GM18505 (cell line): ENCODE data around the gene PPCS.
A peak's percentile ranks its signal among the peaks of the same experiment; 100 is the strongest.
"Not testable (repeated sequence)": the region's sequence is repeated elsewhere in the genome, so short reads cannot be mapped to it uniquely, and the experiment has no call there.

ENCODE experiments used
- ATAC-seq: cut with Tn5 transposase; IDR thresholded peaks from one replicate; pipeline ENCODE4 v1.9.1; 2021; ENCODE audit not compliant: unreplicated experiment
- POLR2A ChIP-seq: IDR thresholded peaks from 4 replicates; pipeline ENCODE4 v1.6.1; 2011; ENCODE audit warnings: borderline replicate concordance; ENCODE audit not compliant: insufficient read depth, insufficient read length; ENCODE audit errors: extremely low read depth

PPCS gene

GRCh38 chr1:42462828-42463763 is 6.8 kb downstream of the PPCS start, which contains the start of gene CCDC30:
Gene CCDC30, plus strand, starts transcription at chr1:42463286. Its CDS starts 17,266 bp downstream, at chr1:42480552.
- peak; percentile 97 for ATAC-seq
- TF ChIP-seq POLR2A, result no peak

- ATAC-seq, result no peak
- no peak for TF ChIP-seq POLR2A
Observed at GRCh38 chr1:42463921-42464320, 7.6 kb downstream of the PPCS start.

GRCh38 chr1:42466030-42466429 is 9.7 kb downstream of the PPCS start:
- TF ChIP-seq POLR2A, result no peak
- no peak for ATAC-seq

GRCh38 chr1:42469727-42470126 is 13.4 kb downstream of the PPCS start:
- no peak for TF ChIP-seq POLR2A
- ATAC-seq, result no peak

GRCh38 chr1:42476605-42477004 is 20.3 kb downstream of the PPCS start:
- ATAC-seq, result no peak
- no peak for TF ChIP-seq POLR2A

- not testable (repeated sequence) for ATAC-seq
Observed at GRCh38 chr1:42477354-42477753, 21.0 kb downstream of the PPCS start.

- TF ChIP-seq POLR2A, result no peak
- no peak for ATAC-seq
Observed at GRCh38 chr1:42477775-42478174, 21.4 kb downstream of the PPCS start.

GRCh38 chr1:42479621-42480020 is 23.3 kb downstream of the PPCS start:
- no peak for ATAC-seq
- TF ChIP-seq POLR2A, result no peak

- ATAC-seq, result no peak
- TF ChIP-seq POLR2A, result no peak
Observed at GRCh38 chr1:42480921-42481320, 24.6 kb downstream of the PPCS start.

GRCh38 chr1:42482635-42483153 is 26.4 kb downstream of the PPCS start:
- no peak for TF ChIP-seq POLR2A

GRCh38 chr1:42484382-42484781 is 28.0 kb downstream of the PPCS start:
- TF ChIP-seq POLR2A, result no peak
- no peak for ATAC-seq

More at GRCh38 chr1:42482635-42483153, 26.4 kb downstream of the PPCS start:
- ATAC-seq, result no peak

GRCh38 chr1:42490237-42490636 is 33.9 kb downstream of the PPCS start:
- ATAC-seq, result no peak
- TF ChIP-seq POLR2A, result no peak

GRCh38 chr1:42502031-42502430 is 45.7 kb downstream of the PPCS start:
- not testable (repeated sequence) for ATAC-seq

- no peak for TF ChIP-seq POLR2A
- no peak for ATAC-seq
Observed at GRCh38 chr1:42504535-42505128, 48.3 kb downstream of the PPCS start.
